ENCODE data around the gene XAB2.

DNA sequence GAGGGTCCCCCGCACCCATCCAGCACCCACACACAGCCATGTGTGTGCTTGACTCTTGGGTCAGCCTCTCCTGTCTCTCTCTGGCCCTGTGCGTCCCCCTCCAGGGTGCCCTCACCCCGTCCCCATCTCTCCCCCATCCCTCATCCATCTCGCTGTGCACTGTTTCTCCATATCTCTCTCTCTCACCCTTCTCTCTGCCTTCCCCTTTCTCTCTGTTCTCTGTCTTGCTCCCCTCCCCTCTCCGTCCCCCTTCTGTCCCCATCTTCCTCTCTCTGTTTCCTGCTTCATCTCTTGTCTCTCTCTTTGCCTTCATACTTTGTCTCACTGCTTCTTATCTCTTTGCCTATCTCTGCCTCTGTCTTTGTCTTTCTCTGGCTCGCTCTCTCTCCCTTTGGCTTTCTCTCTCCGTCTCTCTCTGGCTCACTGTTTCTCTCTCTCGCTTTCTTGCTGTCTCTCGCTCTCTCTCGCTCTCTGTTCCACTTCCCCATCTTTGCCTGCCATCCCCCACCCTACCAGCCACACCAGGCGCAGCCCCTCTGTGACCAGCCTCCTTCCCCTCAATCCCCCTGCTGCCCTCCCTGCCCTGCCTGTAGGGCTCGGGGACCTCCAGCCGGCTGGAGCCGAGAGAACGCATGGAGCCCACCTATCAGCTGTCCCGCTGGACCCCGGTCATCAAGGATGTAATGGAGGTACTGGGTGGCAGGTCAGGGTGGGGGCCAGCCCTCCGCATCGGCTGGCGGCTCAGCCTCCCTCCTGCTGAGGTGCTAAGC, 16.5 kb upstream of the XAB2 start:
- no peak for TF ChIP-seq POLR2A (IDR thresholded peaks at IDR 0.05; ENCODE audit: low read depth, low read length)
- no peak for TF ChIP-seq POLR2AphosphoS5 (IDR thresholded peaks at IDR 0.05; ENCODE audit: low read depth, low read length)
